Panc1 (cell line): Measurements from ENCODE around the gene GPR158. TPM values are rescaled to one million over a fixed set of nuclear protein-coding genes. Genes with fewer than 3 reads are reported as not detected.

Source experiments
- ATAC-seq: fragments of 200-7000 bp; cut with Tn5 transposase; 2 replicates; pipeline ENCODE4 v1.9.1; 2020; ENCODE audit warnings: mild to moderate bottlenecking, moderate library complexity
- BruUV-seq: library from RNA; stranded (reverse); fragments of 400-500 nt; replicated peaks from 2 replicates; lab custom pipeline; 2021; lab: Mats Ljungman, UMichigan
- CTCF ChIA-PET: fragments of 300-600 bp; sonication (Branson Sonifier 250); formaldehyde crosslinking; loops from one replicate; lab custom pipeline; 2022; ENCODE audit warnings: antibody characterized with exemption; lab: Charles Lee
- POLR2A ChIA-PET: fragments of 300-600 bp; sonication (Branson Sonifier 250); formaldehyde crosslinking; loops from one replicate; lab custom pipeline; 2022; ENCODE audit warnings: antibody characterized with exemption; lab: Charles Lee
- DNase-seq: peaks from one replicate; pipeline ENCODE4 v3.0.0-alpha.2; 2010; ENCODE audit warnings: low read depth, low spot score
- H3K27ac ChIP-seq: 2 replicates; pipeline ENCODE4 v1.5.1; 2011; ENCODE audit warnings: mild to moderate bottlenecking, low read length, inconsistent platforms
- H3K27me3 ChIP-seq: fragments of 200-500 bp; sonication (Bioruptor generic); 2 replicates; pipeline ENCODE4 v1.6.0; 2014; ENCODE audit warnings: low read length, inconsistent platforms; ENCODE audit not compliant: control insufficient read depth, insufficient read depth
- H3K36me3 ChIP-seq: fragments of 200-500 bp; sonication (Bioruptor generic); 2 replicates; pipeline ENCODE4 v1.5.1; 2014; ENCODE audit warnings: inconsistent platforms, mild to moderate bottlenecking, low read length, moderate library complexity; ENCODE audit not compliant: control insufficient read depth, insufficient read depth
- H3K4me1 ChIP-seq: 2 replicates; pipeline ENCODE4 v1.5.1; 2011; ENCODE audit warnings: inconsistent platforms, mild to moderate bottlenecking, low read length, moderate library complexity; ENCODE audit not compliant: control insufficient read depth, insufficient read depth
- H3K4me3 ChIP-seq, 2 experiments: 2 replicates each; pipeline ENCODE4 v1.5.1; 2011 to 2012; ENCODE audit warnings: low read depth in 2 of 2, low read length in 2 of 2, mild to moderate bottlenecking in 2 of 2, inconsistent platforms in 1 of 2, moderate library complexity in 1 of 2
- H3K9me3 ChIP-seq: fragments of 200-500 bp; sonication (Bioruptor generic); 2 replicates; pipeline ENCODE4 v1.5.1; 2014; ENCODE audit warnings: low read depth, mild to moderate bottlenecking, inconsistent platforms, low read length, moderate library complexity; ENCODE audit not compliant: control insufficient read depth, insufficient read depth
- POLR2AphosphoS5 ChIP-seq: IDR thresholded peaks from 2 replicates; pipeline ENCODE4 v1.6.1; 2012; ENCODE audit warnings: mild to moderate bottlenecking, low read depth, low read length, moderate library complexity
- SIN3A ChIP-seq: IDR thresholded peaks from 2 replicates; pipeline ENCODE4 v1.6.1; 2012; ENCODE audit warnings: low read depth, mild to moderate bottlenecking, low read length, moderate library complexity, borderline replicate concordance; ENCODE audit not compliant: insufficient read depth
- TCF7L2 ChIP-seq: IDR thresholded peaks from 2 replicates; pipeline ENCODE4 v1.6.1; 2011; ENCODE audit warnings: mild to moderate bottlenecking, low read depth, low read length, inconsistent platforms
- in situ Hi-C: cut with HindIII; loops from 2 replicates; pipeline ENCODE4 v1.10.0; 2016; ENCODE audit warnings: low sequenced_read_pairs, low pct_unique_long_range_greater_than_20kb
- intact Hi-C: fragments of 100-400 bp; cut with micrococcal nuclease; formaldehyde crosslinking; loops from one replicate; pipeline ENCODE4 v1.10.0; 2022; ENCODE audit not compliant: unreplicated experiment
- total RNA-seq: library from RNA; stranded (reverse); gene quantifications from one replicate; pipeline ENCODE4 v1.2.1, GENCODE V29; 2021; ENCODE audit not compliant: unreplicated experiment
- TF ChIP-seq, protein P1 (sequence below): fragments of 450-650 bp; IDR thresholded peaks from 2 replicates; pipeline ENCODE4 v1.5.1; 2017; ENCODE audit warnings: mild to moderate bottlenecking
- TF ChIP-seq, protein P2 (sequence below), 2 experiments: IDR thresholded peaks; 2 replicates each; pipeline ENCODE4 v1.6.1; 2011 to 2012; ENCODE audit warnings: low read depth in 2 of 2, control low read depth in 1 of 2, low read length in 1 of 2, mild to moderate bottlenecking in 1 of 2, moderate library complexity in 1 of 2; ENCODE audit not compliant: insufficient read depth in 1 of 2

The GPR158 gene
- total RNA-seq, 1 experiment from 2014 or later: 0.64 TPM

DNA sequence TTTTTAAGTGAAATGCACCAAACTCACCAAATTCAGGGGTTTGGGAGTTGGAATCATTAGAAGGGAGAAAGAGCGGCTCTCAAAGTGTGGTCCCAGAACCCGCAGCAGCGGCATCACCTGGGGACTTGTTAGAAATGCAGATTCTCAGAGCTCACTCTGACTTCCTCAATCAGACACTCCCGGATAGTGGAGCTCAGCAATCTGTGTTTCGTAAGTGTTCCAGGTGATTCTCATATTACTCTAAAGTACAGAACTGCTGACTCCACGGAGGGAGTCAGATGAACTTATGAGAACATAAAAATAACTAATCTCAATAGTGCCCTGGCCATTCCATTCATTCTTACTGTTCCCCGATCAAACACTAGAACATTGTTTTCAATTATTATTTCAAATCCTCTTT is 400.5 kb downstream of the GPR158 start:
- H3K27me3 ChIP-seq: no peaks in the 10 kb centered on the region
- no TSS peak for BruUV-seq
- intact Hi-C loops (no loop called here), in situ Hi-C loops (no loop called here)
- no peak for DNase-seq
- no peak overlapping the region for H3K4me3 ChIP-seq
- CTCF ChIA-PET: no interaction called here
- H3K36me3 ChIP-seq: no peaks in the 10 kb centered on the region
- H3K4me1 ChIP-seq: no peaks in the 10 kb centered on the region
- H3K9me3 ChIP-seq: no peaks in the 10 kb centered on the region
- H3K27ac ChIP-seq: no peak overlapping the region
- POLR2A ChIA-PET: no interaction called here
- no peak for ATAC-seq
- TF ChIP-seq, protein P1, sequence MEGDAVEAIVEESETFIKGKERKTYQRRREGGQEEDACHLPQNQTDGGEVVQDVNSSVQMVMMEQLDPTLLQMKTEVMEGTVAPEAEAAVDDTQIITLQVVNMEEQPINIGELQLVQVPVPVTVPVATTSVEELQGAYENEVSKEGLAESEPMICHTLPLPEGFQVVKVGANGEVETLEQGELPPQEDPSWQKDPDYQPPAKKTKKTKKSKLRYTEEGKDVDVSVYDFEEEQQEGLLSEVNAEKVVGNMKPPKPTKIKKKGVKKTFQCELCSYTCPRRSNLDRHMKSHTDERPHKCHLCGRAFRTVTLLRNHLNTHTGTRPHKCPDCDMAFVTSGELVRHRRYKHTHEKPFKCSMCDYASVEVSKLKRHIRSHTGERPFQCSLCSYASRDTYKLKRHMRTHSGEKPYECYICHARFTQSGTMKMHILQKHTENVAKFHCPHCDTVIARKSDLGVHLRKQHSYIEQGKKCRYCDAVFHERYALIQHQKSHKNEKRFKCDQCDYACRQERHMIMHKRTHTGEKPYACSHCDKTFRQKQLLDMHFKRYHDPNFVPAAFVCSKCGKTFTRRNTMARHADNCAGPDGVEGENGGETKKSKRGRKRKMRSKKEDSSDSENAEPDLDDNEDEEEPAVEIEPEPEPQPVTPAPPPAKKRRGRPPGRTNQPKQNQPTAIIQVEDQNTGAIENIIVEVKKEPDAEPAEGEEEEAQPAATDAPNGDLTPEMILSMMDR: no peak
- TF ChIP-seq TCF7L2 (no peak), SIN3A (no peak), POLR2AphosphoS5 (no peak)
- TF ChIP-seq, protein P2, sequence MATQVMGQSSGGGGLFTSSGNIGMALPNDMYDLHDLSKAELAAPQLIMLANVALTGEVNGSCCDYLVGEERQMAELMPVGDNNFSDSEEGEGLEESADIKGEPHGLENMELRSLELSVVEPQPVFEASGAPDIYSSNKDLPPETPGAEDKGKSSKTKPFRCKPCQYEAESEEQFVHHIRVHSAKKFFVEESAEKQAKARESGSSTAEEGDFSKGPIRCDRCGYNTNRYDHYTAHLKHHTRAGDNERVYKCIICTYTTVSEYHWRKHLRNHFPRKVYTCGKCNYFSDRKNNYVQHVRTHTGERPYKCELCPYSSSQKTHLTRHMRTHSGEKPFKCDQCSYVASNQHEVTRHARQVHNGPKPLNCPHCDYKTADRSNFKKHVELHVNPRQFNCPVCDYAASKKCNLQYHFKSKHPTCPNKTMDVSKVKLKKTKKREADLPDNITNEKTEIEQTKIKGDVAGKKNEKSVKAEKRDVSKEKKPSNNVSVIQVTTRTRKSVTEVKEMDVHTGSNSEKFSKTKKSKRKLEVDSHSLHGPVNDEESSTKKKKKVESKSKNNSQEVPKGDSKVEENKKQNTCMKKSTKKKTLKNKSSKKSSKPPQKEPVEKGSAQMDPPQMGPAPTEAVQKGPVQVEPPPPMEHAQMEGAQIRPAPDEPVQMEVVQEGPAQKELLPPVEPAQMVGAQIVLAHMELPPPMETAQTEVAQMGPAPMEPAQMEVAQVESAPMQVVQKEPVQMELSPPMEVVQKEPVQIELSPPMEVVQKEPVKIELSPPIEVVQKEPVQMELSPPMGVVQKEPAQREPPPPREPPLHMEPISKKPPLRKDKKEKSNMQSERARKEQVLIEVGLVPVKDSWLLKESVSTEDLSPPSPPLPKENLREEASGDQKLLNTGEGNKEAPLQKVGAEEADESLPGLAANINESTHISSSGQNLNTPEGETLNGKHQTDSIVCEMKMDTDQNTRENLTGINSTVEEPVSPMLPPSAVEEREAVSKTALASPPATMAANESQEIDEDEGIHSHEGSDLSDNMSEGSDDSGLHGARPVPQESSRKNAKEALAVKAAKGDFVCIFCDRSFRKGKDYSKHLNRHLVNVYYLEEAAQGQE (IDR thresholded peaks at IDR 0.05; ENCODE audit: insufficient read depth in 1 of 2, low read depth in 2 of 2, low read length in 1 of 2): no peak

DNA sequence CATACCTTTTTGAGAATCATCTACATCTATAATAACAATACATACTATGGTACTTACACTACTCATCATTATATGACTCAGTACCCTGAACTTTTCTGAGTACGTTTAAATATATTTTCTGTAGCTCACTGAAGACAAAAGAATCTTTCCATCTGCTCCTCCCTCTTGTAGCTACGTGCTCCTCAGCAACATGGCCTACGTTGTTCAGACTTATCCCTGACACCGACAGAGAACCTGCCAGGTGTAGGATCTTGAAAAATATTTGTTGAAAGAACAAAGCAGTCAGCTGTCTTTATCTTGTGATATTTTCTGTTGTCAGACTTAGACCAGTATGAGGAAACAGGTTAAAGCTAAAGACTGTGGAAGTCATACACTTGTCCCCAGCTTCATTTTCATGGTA is 403.3 kb downstream of the GPR158 start:
- in situ Hi-C loops (no loop called here), intact Hi-C loops (no loop called here)
- ChIA-PET POLR2A (no interaction called here), CTCF (no interaction called here)
- TF ChIP-seq, protein P1: no peak
- no peak for TF ChIP-seq TCF7L2
- TF ChIP-seq POLR2AphosphoS5: no peak
- TF ChIP-seq SIN3A: no peak
- TF ChIP-seq, protein P2 (IDR thresholded peaks at IDR 0.05; ENCODE audit: insufficient read depth in 1 of 2, low read depth in 2 of 2, low read length in 1 of 2): no peak
- Histone ChIP-seq H3K27me3 (no peaks in the 10 kb centered on the region), H3K27ac (no peak overlapping the region), H3K36me3 (no peaks in the 10 kb centered on the region), H3K4me1 (no peaks in the 10 kb centered on the region), H3K9me3 (no peaks in the 10 kb centered on the region), H3K4me3 (no peak overlapping the region)
- DNase-seq: no peak
- no peak for ATAC-seq
- BruUV-seq: no TSS peak
